SW 1271 (cell line): ENCODE measurements around the gene MYOM1.
A peak's percentile ranks its signal among the peaks of the same experiment; 100 is the strongest.

ENCODE experiments used
- DNase-seq, 2 experiments: peaks; one replicate each; lab custom pipeline; 2025; lab: John Stamatoyannopoulos, UW

MYOM1 gene

GRCh38 chr18:3117493-3118192, 102.1 kb downstream of the MYOM1 start:
- no peak for DNase-seq

- no peak for DNase-seq
Measured at GRCh38 chr18:3115447-3116030, 104.2 kb downstream of the MYOM1 start.

GRCh38 chr18:3114451-3114850, 105.3 kb downstream of the MYOM1 start:
- no peak for DNase-seq

DNA sequence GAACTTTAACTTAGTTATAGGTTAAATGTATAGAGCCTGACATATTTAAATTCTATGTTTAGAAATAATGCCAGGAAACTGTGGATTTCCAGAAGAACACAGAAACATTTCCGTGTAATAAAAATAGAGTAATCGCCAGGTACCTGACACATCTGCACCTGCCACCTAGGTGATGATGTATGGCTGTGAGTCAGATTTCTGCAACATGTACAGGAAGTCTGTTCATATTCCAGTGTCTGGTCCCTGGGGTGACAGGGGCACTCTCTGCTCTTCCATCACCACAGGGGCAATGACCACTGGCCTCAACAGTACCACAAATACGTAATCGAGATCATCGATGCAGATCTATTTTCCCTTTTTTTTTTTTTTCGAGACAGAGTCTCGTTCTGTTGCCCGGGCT, 105.7 kb downstream of the MYOM1 start:
- no peak for DNase-seq

DNA sequence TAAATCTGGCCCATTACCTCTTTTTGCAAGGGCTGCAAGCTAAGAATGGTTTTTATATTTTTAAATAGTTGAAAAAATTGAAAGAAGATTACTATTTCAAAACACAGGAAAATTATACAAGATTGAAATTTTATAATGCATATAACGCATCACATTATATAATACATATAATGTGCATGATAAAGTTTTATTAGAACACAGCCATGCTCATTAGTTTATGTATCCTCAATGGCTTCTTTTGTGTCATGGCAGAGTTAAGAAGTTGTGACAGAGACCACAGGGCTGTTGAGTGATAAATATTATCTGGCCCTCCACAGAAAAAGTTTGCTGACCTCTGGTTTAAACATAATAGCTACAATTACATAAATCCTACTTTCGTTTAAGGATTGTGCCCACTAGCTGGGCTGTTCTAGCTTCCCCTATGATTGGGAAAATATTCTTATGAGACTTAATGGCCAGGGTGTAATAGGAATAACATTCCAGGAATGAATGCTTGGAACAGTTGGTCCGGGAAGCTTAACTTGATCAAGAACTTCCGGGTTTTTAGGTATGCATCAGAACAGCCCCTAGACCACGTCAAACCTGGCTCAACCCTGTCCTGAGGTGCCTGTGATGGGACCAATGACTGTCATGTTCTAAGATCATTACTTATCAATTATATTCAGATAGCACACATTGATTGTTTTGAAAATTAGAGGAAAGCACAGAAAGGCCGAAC, 108.1 kb downstream of the MYOM1 start:
- no peak for DNase-seq

DNA sequence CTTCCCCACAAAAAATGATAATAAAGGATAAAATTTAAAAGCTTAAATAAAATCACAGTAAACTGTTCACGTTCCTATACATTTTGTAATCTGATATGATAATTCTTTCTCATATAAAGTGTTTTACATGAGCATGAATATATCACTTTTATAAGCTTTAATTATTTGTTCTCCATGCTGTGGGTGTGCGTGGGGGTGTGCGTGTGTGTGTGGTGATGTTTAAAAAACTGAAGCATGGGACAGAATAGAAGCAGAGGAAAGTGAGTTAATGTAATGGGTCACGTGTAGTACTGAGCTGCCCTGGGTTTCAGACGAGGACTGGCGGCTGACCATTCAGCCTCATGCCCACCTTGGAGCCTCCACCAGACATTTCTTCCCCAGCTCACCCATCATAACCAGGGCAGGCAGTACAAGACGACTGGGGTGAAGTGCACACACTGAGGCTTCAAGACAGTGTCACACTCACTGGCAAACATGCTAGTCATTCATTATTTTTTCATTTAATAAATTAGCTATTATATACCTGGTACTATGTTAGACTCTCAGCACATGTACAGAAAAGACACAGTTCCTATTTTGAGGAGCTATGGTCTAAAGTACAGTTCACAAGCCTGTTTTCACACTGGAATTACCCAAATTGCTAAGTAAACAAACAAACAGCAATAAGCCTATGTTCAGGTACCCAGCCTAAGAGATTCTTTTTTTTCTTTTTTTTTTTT, 109.6 kb downstream of the MYOM1 start:
- DNase-seq, result no peak

DNA sequence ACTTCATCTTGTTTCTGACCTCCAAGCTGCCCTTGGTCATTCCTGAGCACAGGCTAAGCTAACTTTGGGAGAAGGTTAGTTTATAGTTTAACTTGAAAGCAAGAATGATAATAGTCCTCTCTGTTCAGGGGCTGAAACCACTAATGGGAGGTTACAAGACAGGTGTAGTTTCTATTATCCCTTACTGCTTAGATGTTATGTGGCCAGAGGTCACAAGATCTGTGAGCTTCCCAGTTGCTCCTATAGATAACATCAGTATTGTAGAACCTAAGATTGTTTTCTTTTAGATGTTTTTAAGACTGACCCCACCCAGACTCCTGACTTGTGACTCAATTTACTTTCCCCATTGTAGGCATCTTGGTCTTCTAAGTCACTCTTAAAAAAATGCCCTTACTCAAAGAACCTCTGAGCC, 112.0 kb downstream of the MYOM1 start:
- DNase-seq, result no peak

DNA sequence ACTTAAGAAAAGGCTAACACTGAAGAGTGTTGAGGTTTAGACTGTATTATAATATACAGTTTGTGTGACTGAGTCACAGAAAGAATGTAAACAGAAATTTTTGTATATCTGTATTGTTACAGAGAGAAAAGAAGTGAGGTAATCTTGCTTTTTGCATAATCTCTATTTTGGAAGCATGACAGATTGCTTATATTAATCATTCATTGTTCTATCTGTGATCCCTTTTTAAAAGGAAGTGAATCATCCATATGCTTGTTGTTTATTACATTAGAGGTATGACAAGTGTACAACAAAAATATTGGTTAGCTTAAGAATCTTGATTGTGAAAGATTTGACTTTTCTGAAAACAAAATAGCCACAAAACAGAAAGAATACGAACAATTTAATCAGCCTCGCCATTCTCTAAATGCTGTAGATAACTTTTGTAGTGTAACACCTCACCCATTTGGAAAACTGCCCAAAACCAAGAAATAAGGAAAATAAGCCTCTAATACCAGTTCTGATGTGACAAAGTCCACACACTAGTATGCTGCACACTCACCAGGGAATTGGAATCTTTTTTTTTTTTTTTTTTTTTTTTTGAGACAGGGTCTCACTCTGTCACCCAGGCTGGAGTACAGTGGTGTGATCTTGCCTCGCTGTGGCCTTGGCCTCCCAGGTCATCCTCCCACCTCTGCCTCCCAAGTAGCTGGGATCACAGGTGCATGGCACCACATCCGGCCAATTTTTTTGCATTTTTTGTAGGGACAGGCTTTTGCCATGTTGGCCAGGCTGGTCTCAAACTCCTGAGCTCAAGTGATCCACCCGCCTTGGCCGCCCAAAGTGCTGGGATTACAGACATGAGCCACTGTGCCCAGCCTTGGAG, 115.3 kb downstream of the MYOM1 start:
- peak in 1 of 2 experiments; percentile 0 for DNase-seq

DNA sequence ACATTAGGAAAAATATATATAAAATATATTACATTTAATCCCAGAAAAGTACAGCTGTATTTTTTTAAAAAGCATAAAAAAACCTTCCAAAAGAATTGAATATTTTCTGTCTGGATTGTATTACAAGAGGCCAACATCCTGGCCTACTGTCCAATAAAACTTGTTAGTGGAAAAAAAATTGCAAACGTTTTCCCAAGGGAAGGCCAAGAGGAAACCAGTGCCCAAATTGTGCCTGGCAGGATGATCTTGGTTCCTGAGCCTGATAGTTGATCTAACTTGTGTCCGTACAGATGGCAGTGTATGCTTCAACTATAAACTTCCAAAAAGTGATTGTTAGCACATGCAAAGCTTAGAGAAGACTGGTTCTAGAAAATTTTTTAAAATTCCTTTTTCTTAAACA, 116.2 kb downstream of the MYOM1 start:
- DNase-seq, result no peak

DNA sequence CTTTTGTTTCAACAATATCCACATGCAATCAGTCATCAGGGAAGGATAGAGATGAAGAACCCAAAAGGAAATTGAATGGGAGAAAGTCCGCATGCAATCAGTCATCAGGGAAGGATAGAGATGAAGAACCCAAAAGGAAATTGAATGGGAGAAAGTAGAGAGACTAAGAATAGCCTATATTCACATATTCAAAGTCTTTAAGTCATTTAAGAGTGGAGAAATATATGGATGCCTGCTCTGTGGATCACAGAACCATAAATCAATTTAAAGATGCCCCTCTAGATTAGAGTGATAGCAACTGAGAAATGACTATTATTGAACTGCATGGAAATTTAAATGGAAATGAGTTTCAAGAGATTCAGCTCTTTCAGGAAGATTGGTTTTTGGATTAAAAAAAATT, 116.8 kb downstream of the MYOM1 start:
- no peak for DNase-seq

GRCh38 chr18:3100498-3101132, 119.2 kb downstream of the MYOM1 start:
- no peak for DNase-seq

DNA sequence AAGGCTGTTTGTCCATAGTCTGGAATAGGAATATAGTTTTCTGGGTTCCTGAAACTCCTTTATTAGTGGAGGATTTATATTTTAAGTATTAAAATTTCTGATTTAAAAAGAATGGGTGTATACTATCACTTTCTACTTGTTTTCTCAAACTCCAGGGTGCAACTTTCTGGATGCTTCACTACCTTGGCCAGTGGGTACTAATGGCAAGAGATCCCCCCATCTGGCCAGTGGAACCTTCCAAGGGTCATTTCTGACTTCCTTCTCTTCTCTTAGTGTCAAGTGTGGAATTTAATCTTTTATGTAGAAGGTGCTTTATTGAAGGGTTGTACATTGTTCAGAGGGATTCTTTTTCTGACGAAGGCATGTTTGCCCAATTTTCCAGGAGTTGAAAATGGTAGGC, 120.4 kb downstream of the MYOM1 start:
- no peak for DNase-seq

- DNase-seq, result no peak
Measured at GRCh38 chr18:3097082-3097481, 122.7 kb downstream of the MYOM1 start.

- no peak for DNase-seq
Measured at GRCh38 chr18:3095921-3096320, 123.8 kb downstream of the MYOM1 start.

DNA sequence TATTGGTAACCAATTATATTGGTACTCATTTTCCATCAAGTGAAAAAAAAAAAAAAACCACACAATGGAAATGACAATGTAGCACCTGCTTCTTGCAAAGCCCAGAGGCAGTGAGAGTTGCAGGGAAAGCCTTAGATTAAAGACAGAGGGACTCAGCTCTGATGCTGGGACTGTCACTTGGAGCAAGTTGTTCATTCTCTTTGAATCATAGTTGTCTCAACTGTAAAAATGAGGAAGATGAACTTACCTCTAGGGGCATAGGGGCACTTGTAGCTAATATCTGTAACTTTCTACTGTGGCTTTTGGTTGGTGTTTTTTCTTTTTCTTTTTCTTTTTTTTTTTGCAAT, 125.5 kb downstream of the MYOM1 start:
- DNase-seq, result no peak

DNA sequence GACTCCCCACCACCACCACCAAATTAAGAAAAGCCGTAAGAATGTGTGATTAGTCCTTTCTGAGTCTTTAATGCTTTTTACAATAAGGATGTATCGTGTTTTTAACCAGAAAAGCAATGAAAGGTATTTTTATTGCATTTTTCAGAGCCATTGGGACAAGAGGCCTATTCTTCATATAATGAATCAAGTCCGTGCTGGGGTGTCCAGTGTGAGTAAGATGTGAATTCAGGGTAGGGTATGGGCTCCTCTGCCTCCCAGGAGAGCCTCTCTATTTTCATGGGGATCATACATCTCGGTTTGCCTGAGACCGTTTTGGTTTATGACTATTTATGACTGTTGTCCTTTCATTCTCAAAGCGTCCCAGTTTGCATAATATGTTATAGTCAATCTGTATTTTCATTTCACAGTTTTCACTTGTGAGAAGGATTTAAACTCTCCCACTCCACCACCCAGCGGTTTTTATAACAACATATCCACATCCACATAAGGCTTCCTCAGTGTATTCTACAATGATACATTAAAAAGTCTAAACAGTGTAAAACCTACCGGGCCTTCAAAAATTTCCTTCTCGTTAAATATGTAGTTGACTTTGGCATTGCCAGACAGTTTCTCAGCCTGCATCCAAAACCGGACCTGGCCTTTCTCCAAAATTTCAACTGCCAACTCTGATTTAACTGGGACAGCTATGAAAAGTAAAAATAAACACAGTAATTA, 126.0 kb downstream of the MYOM1 start:
- DNase-seq, result no peak

DNA sequence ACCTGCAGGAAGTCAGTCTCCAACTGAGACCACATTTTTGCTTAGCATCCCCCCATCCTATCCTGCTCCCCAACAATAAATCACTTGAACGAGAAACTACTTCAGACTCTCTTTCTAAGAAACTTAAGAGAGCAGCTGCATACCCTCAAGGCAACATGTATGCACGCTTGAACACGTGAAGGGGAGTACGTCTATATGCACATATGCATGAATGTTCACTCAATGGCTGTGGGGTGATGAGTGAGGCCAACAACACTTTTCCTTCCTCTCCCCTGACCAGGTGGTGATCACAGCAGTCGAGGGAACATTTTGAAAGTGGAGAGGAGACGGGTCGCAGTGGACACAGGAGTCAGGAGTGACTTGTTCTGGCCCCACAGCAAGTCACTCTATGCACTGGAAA, 127.0 kb downstream of the MYOM1 start:
- DNase-seq, result no peak

DNA sequence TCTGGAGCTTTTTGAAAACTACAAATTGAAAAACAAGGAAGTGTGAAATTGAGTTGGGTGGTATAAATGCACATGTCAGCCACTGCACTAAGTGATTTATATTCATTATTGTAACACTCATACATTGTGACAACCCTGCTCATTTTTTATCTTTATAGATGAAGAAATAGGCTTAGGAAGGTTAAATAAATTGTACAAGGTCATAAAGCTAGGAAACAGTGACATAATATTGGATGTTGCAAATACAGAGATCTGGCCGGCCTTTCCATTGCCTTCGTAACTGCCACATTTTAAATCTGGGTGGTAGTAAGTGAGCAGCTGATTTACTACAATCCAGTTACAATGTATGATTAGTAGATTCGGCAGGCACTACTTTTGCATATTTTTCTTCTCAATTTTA, 130.2 kb downstream of the MYOM1 start:
- no peak for DNase-seq

- no peak for DNase-seq
Measured at GRCh38 chr18:3088449-3088848, 131.3 kb downstream of the MYOM1 start.

DNA sequence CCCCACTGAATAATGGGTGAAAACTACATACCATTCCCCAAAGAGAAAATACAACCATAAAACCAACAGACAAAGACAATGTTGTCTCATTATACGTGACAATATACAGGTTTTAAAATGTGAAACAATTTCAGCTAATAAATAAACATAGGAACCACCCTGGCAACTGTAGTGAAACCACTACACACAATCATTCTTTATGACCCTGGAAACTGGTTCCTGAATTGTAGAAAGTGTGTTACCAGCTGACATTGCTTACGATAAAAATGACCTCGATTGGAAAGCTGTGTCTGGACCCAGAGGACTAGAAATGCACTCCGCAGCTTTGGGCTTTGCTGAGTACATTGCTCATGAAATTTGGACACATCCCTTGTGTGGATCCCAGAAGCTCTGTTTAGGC, 132.9 kb downstream of the MYOM1 start:
- no peak for DNase-seq

GRCh38 chr18:3085612-3086011, 134.2 kb downstream of the MYOM1 start:
- no peak for DNase-seq
